HG03457 (cell line): ENCODE data around the gene NKIRAS1.
"Not testable (repeated sequence)": the region's sequence is repeated elsewhere in the genome, so short reads cannot be mapped to it uniquely, and the experiment has no call there.

Experiments
- ATAC-seq: cut with Tn5 transposase; IDR thresholded peaks from one replicate; pipeline ENCODE4 v1.9.1; 2021; ENCODE audit warnings: moderate number of reproducible peaks; ENCODE audit not compliant: unreplicated experiment

The NKIRAS1 gene

GRCh38 chr3:23911397-23911796, 5.4 kb downstream of the NKIRAS1 start:
- ATAC-seq = no peak

- no peak for ATAC-seq
These were observed 7.4 kb downstream of the NKIRAS1 start for GRCh38 chr3:23909341-23909740.

GRCh38 chr3:23904545-23904944, 12.2 kb downstream of the NKIRAS1 start:
- ATAC-seq = no peak

- ATAC-seq = no peak
These were observed 16.0 kb downstream of the NKIRAS1 start for GRCh38 chr3:23900744-23901143.

GRCh38 chr3:23895181-23895580, 21.6 kb downstream of the NKIRAS1 start:
- ATAC-seq = no peak

- ATAC-seq = no peak
These were observed 22.3 kb downstream of the NKIRAS1 start for GRCh38 chr3:23894254-23895061.

- ATAC-seq = no peak
These were observed 26.8 kb downstream of the NKIRAS1 start for GRCh38 chr3:23889950-23890349.

- ATAC-seq = no peak
These were observed 27.4 kb downstream of the NKIRAS1 start for GRCh38 chr3:23889386-23889785.

- no peak for ATAC-seq
These were observed 28.1 kb downstream of the NKIRAS1 start for GRCh38 chr3:23888617-23889228.

GRCh38 chr3:23886311-23886710, 30.5 kb downstream of the NKIRAS1 start:
- ATAC-seq = no peak

- ATAC-seq = no peak
These were observed 31.6 kb downstream of the NKIRAS1 start for GRCh38 chr3:23885210-23885609.

- no peak for ATAC-seq
These were observed 32.3 kb downstream of the NKIRAS1 start for GRCh38 chr3:23884481-23884880.

GRCh38 chr3:23882487-23882918, 34.3 kb downstream of the NKIRAS1 start:
- ATAC-seq = no peak

GRCh38 chr3:23881993-23882392, 34.8 kb downstream of the NKIRAS1 start:
- not testable (repeated sequence) for ATAC-seq

- no peak for ATAC-seq
These were observed 36.0 kb downstream of the NKIRAS1 start for GRCh38 chr3:23880703-23881339.

- no peak for ATAC-seq
These were observed 37.3 kb downstream of the NKIRAS1 start for GRCh38 chr3:23879485-23879884.

GRCh38 chr3:23877329-23877980, 39.3 kb downstream of the NKIRAS1 start:
- no peak for ATAC-seq

- no peak for ATAC-seq
These were observed 39.9 kb downstream of the NKIRAS1 start for GRCh38 chr3:23876923-23877322.

- ATAC-seq = no peak
These were observed 41.6 kb downstream of the NKIRAS1 start for GRCh38 chr3:23875113-23875725.

- ATAC-seq = no peak
These were observed 42.3 kb downstream of the NKIRAS1 start for GRCh38 chr3:23874359-23875112.
